ENCODE results near the gene FGD6.
"Not testable (repeated sequence)": the region's sequence is repeated elsewhere in the genome, so short reads cannot be mapped to it uniquely, and the experiment has no call there.

Gene FGD6

DNA sequence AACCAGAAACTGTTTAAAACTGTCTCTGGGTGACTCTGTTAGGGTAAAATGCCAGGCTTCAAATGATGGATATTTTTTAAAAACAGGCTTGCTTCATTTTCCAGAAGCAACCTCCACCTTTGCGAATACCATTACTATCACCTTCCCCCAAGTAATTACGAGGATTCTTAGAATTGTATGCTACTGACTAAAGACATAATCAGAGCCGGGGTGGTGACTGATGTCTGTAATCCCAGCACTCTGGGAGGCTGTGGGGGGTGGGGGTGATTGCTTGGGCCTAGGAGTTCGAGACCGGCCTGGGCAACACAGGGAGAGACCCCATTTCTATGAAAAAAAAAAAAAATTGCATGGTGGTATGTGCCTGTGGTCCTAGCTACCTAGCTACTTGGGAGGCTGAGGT is 38.3 kb downstream of the FGD6 start:
- no peak for DNase-seq

DNA sequence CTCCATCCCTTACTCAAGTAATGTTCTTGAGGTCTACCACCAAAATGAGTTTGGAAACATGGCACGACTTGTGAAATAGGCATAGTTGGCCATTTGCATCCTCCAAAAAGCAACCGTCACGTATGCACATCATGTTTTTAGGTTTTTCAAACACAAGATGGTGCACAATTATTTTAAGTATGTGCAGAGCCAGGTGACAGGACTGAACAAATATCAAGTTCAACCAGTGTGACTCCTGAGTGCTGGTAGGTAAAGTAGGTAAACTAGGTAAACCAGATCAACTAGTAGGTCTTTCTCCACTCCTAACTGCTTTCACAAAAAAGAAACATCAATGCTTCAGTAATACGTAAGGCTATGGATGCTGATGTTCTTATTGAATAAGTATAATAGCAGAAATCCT is 39.1 kb downstream of the FGD6 start:
- no peak for DNase-seq

DNA sequence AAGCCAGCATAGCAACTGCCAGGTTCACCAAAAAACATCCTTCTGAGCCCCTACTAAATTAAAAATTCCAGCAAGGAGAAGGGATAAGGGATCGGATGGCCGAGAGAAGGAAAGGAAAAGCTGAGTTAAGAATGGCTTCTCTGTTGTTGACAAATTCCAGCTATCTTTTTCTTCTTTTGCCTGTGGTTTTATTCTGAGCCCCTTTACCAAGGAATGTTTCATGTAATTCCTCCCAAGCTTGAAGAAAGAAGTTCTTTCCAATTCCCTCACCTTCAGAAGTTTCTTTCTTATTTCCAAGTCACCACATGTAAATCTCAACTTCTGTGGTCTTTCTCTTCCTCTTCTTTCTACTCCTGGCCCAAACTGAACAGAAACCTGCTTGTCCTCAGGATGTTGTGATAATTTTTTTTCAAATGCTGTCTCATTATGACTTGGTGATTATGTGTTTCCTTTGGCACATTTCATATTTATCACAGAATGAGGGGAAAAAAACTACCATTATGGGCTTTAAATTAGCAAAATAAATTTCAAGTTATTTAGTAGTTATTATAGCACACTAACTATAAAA is 40.0 kb downstream of the FGD6 start:
- no peak for DNase-seq

DNA sequence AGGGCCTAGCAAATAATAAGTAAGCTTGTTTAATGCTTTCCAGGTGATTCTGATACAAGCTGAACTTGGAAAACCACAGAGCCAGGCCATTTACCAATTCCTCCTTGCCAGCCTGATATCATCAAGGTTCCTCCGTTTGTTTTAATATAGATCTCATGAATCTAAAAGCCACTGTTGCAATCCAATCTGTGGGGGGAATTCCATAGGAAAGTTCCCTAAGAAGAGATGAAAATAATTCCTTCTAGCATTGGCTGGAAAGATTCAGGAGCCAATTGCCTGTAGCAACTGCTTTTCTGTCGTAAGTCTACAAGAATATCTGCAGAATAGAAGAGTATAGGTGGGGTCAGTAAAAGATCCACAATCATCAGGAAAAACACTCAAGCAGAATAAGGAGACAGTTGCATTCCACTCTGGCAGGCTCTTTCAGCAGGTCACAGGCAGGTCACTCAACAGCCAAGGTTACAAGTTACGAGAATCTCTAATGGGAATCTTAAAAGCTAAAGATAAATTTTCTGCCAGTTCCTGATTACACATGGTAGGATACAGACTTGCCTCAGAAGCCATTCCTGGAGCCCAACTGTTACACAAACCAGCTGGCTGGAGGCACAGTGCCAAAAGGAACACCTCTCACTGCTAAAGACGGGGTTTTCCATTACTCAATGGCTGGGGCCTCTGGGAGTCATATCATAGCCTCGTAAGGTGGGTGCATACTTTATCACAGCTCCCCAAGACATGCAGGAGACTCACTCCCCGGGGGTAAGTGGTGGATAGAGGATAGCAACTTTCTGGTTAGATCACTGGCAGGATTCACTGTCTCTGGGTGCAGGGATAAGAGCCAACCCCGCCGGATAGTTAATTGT is 43.6 kb downstream of the FGD6 start:
- peak in 1 of 51 donors; percentile 29 for DNase-seq

DNA sequence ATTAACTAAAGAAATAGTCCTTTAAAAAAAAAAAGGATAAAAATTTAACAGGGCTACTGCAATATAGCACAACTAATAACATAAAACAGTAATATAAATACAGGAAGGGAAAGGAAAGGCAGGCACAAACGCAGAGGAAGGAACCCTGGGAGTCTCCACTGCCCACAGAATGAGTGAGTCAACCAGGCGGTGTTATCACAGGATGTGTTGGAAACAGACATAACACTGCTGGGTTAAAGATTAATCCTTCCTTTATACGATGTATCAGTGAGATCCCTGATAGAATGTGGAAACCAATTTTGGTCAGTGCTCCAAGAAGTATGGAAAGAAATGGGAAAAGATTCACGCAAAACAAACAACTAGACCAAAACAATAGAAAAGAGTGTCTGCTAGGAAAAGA is 47.9 kb downstream of the FGD6 start:
- DNase-seq, result no peak

DNA sequence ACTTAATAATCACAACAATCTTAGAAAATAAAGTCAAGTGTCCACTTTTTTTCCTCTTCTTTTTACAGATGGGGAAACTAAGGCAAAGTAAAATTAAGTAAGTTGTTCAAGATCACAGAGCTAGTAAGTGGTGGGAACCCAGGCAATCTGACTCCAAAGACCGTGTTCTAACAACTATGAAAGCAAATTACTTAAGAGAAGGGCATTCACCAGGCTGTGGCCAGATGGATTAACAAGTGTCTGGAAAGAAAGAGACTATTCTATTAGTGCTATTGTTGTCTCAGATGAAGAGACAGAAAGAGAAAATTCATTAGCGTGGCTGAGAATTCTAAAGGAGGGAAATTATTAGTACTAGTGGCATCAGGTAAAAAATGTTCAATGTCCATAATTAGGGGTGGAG is 48.5 kb downstream of the FGD6 start:
- no peak for DNase-seq

DNA sequence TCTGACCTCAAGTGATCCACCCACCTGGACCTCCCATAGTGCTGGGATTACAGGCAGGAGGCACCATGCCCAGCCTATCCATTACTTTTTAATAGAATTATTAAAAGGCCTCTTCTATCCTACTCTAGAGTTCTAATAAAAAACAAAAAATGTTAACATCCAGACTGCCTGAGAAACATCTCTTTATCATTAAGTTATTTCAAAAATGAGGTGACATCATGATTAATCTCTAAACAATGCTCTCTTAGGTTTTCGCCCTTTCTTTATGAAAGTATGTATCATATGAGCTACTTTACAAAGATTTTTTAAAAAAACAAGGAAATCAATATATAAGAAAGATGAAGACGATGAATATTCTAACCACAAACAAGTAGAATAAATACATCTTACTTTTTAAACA is 52.6 kb downstream of the FGD6 start:
- no peak for DNase-seq

DNA sequence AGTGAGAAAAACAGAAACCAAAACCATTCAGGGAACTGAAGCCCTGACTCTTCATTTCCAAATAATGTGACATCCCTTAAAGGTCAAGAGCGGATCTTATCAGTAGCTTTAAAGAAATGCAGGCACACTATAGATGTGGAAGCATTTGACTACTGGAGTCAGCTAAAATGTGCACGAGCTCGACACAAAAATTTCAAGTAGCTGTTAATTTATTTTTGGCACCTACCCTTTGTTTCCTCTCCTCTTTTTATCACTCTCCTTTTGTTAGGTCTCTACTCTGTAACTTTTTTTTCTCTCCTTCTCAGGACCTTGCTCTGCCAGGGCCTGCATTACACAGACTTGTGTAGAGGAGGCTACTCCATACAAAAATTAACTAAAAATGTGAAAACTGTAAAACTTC is 58.3 kb downstream of the FGD6 start:
- DNase-seq, result no peak

DNA sequence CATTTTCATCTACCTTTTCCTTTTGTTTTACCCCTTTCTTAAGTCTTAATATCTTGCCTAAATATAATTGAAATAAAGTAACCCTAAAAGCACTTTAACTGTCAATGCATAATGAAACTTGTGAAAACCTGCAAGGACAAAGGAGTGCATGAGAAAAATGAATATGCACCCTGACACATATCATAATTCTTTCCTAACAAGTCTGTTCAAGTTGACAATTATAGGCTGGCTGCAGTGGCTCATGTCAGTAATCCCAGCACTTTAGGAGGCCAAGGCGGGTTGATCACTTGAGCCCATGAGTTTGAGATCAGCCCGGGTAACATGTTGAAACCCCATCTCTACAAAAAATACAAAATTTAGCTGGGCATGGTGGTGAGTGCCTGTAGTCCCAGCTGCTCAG is 65.4 kb downstream of the FGD6 start:
- DNase-seq, result no peak

DNA sequence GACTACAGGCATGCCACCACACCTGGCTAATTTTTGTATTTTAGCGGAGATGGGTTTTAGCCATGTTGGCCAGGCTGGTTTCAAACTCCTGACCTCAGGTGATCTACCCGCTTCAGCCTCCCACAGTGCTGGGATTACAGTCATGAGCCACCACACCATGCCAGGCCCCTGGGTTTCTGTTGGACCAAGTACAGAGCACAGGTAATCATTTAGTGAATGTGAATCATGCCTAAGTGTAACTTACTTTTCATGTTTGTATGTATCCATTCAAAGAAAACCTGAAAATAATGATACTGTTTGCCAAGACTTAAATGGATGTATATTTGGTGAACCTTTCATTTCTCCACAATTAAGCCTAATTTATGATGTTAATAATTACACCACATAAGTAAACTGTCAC is 65.9 kb downstream of the FGD6 start:
- no peak for DNase-seq

DNA sequence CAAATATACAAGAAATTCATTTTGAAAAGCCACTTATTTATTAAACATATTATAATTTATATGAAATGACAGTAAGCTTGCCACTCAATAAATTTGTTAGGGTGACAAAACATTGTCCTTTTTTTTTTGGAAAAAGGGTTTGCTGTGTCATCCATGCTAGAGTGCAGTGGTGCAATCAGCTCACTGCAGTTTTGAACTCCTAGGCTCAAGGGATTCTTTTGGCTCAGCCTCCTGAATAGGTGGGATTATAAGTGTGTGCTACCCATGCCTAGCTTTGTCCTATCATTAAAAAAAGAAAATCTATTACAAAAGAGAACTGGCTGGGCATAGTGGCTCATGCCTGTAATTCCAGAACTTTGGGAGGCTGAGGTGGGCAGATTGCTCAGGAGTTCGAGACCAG is 66.8 kb downstream of the FGD6 start:
- DNase-seq, result no peak

DNA sequence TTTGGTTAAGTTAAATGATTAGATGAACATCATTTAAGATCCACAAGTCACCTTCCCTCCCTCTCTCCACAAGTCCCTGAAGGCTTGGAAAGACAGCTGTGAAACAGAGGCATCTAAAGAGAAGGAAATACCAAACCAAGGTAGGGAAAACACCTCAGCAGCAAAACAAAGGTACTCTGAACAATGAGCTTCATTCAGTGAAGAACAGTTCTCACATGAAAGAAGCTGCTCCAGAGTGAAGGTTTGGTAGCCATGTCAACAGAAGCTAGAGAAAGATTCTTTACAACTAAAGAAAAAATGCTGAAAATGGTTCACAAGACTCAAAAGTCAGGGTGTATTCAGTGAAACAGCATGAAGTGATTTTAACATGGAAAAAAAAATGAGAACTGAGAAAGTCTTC is 69.4 kb downstream of the FGD6 start:
- DNase-seq, result no peak

DNA sequence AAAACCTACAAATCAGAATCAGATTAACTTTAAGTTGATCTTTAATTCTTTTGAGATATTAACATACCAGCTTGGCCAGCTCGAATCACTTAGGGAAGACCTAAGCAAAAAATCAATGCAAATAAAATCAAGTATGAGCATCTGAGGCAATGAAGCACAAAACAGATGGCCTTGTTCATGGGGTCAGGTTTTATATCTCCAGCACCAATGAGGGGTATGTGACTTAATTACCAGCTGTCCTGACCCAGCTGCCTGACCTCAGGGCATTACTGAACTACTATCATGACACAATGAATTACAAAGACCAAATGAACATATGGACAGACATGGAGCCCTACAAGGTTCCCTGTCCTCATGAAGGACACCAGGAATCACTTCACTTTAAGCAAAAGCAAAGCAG is 70.5 kb downstream of the FGD6 start:
- no peak for DNase-seq

DNA sequence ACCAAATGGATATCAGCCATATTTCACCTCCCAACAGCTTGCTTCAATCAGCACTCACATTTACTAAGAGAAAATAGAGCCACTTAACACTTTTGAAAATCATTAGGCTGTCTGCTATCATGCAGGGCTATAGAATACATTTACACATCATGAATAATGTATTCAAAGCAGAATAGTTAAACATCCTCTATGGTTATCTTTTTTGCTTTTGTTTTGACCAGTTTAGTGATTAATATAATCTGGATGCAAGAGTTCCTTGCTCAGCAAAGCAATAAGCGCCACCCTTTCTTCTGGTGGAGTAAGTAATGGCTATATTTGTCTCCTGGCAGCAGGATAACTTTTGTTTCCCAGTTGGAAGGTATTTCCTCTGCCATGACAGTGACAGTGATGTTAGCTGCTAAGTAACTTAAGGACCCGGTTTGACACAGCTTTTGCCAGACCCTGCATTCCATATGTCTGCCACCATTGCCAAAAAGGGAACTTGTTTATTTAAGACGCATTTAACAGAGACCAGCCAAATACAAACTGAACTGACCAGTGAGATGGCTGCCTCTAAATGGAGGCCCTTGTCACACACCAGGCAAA is 73.6 kb downstream of the FGD6 start:
- no peak for DNase-seq

DNA sequence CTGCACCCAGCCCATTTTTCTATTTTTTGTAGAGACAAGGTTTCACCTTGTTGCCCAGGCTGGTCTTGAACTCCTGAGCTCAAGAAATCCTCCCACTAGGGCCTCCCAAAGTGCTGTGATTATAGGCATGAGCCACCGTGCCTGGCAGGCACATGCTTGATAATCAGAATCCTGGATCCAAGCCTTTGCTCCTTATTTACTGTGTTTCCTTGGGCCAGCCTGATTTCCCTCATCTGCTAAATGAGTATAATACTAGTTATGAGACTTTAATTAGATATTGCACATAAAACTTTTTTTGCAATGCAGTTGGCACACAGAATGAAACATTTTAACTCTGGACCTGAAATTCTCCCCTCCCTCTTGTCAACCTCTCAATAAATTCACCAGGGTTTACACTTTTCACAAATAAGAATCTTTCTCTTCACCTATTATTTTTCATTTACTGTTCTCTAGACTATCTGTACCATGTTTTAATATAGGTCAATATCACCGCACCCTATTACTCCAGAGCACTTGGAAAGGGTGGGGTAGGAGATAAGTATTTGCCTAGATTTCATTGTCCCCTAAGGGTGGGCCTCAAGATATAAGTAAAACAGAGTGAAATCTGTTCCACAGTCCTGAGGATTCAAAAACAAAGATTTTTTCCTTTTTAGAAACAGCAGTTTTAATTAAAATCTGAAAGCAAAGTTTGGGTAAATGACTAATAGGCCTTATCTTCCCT is 74.7 kb downstream of the FGD6 start:
- DNase-seq, result no peak

DNA sequence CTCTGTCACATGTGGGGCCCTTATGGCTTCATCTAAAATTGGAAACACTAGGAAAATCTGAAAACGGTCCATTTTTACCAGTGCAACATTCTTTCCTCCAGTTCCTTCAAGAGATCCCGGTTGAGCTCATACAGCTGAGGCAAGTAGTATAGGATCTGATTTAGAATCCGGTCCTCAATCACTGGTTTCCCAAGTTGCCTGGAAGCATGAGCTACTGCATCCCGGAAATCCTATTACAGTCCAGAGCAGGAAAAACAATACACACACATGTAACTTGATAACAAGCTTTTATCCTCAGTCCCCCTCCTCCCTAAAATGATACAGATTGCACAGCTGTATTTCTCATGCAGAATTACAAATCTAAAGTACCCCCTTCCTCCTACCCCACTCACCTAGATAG is 76.0 kb downstream of the FGD6 start:
- no peak for DNase-seq

DNA sequence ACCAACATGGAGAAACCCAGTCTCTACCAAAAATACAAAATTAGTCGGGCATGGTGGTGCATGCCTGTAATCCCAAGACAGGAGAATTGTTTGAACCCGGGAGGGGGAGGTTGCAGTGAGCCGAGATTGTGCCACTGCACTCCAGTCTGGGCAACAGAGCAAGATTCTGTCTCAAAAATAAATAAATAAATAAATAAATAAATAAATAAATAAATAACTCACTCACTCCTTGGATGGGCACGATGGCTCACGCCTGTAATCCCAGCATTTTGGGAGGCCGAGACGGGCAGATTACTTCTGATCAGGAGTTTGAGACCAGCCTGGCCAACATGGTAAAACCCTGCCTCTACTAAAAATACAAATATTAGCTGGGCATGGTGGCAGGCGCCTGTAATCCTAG is 79.2 kb downstream of the FGD6 start:
- not testable (repeated sequence) for DNase-seq

DNA sequence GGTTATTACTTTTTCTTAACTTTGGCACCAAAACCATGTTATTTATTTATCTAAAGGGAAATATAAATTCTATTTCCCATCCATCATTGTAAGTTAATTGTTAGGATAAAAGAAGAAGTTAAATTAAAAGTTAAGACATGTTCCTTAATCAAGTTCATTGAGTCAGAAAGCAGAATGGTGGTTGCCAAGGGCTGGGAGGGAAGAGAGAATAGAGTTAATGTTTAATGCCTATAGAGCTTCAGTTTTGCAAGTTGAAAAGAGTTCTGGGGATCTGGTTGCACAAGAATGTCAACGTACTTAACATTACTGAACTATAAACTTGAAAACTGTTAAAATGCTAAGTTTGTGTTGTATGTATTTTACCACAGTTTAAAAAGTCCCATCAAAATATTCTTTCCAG is 80.7 kb downstream of the FGD6 start:
- no peak for DNase-seq

DNA sequence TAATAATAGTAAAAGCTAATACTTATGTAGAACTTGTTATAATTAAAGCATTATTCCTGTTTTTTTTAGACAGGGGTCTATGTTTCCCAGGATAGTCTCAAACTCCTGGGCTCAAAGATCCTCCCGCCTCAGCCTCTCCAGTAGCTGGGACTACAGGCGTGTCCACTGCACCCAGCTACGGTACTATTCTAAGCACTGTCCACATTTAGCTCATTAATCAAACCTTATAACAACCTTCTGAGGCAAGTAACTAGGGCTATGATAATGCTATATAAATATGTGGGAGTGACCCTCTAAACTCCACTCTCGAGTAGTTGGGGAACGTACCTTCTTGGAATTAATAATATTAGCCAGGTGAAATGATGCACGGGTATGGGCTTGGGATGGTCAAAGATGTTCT is 83.2 kb downstream of the FGD6 start:
- DNase-seq, result no peak

DNA sequence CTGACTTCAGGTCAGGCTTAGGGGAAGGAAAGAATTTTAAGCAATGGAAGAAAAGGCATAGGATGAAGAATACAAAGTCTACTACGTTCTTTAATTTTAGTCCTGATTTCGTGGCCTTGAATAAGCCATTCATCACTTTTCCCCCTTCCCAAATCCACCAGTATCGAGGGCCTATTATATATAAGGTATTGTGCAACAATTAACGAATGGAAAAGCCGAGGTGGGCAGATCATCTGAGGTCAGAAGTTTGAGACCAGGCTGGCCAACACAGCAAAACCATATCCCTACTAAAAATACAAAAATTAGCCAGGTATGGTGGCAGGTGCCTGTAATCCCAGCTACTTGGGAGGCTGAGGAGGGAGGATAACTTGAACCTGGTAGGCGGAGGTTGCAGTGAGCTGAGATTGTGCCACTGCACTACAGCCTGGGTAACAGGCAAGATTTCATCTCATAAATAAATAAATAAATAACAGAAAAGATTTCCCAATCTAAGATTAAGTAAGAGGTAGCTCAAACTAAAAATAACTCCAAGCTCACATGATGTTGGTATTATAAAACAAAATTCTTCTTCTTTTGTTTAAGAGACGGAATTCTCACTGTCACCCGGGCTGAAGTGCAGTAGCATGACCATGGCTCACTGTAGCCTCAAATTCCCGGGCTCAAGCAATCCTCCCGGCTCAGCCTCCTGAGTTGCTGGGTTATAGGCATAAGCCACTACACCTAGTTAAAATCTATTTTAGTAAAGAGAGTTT is 85.5 kb downstream of the FGD6 start:
- no peak for DNase-seq

DNA sequence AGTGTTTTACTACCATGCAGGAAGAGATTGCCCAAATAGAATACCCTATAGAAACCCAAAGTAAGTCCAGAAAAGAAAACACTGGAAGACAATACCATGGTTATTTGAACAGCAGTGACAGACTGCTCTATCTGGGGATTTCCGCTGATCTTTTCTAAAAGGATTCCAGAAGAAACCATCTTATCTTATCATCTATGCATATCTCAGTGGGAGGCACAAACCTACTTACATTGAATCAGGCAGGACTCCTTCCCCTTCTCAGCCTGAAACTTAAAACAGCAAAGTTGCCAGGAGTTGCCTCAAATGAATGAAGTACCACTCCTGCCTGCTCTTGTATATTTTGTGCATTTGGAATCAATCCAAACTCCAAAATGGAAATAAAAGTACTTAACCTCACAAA is 87.2 kb downstream of the FGD6 start:
- DNase-seq, result no peak

DNA sequence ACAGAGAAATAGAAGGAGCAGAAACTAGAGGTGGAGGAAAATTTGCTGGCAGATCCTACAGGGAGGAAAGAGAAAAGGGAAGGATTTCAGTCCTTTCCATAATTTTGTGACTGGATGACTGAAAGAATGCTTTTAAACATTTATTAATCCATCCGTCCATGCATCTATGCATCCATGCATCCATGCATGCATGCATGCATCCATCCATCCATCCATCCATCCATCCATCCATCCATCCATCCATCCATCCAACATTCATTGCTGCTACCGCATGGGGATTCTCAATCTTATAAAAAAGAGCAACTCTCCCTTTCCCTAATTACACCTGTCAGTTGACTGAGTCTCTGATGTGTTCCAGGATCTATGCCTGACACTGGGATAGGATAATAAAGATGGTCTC is 88.2 kb downstream of the FGD6 start:
- no peak for DNase-seq
